Measurements from ENCODE around the gene MACROH2A1.

- TF ChIP-seq CTCF (IDR thresholded peaks at IDR 0.05; ENCODE audit: insufficient read depth, low read length, poor library complexity, severe bottlenecking): no peak
- no peak for TF ChIP-seq EZH2phosphoT487 (conservative IDR thresholded peaks at IDR 0.05; ENCODE audit: low read length)
Observed at GRCh38 chr5:135442431-135443160, 43.6 kb upstream of the MACROH2A1 start.
